ENCODE results near the gene CAMK2B.
"Not testable (repeated sequence)": the region's sequence is repeated elsewhere in the genome, so short reads cannot be mapped to it uniquely, and the experiment has no call there.

The CAMK2B gene

GRCh38 chr7:44210107-44210506, 115.3 kb downstream of the CAMK2B start:
- intact Hi-C loops (cut with micrococcal nuclease): no loop called here
- H3K27ac Mint-ChIP-seq: no peak overlapping the region
- H3K4me3 Mint-ChIP-seq: no peak overlapping the region
- H3K4me1 Mint-ChIP-seq (ENCODE audit: low read depth): peaks cover 20% of the 10 kb centered on the region
- no peaks in the 10 kb centered on the region for H3K27me3 Mint-ChIP-seq
- H3K9me3 Mint-ChIP-seq: no peaks in the 10 kb centered on the region
- peaks cover 93% of the 10 kb centered on the region for H3K36me3 Mint-ChIP-seq (ENCODE audit: low read depth)

DNA sequence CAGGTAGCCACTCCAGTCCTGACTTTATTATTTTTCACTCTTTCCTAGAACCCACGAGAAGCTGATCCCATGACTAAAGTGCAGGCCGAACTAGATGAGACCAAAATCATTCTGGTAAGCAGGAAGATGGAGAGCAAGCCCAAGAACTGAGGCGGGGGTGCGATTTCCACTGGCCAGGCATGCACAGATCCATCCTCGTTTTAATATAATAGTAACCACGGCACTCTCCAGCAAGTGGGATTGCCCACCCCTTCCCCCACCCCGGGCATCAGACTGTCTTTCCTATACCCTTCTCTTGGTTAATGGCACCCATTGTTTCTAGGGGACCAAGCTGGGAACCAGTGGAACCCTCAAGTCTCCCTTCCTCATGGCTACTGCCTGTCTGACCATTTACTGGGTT, 117.3 kb downstream of the CAMK2B start:
- intact Hi-C loops (cut with micrococcal nuclease): no loop called here
- no peaks in the 10 kb centered on the region for H3K27me3 Mint-ChIP-seq
- H3K9me3 Mint-ChIP-seq: no peaks in the 10 kb centered on the region
- H3K27ac Mint-ChIP-seq: no peak overlapping the region
- H3K36me3 Mint-ChIP-seq (ENCODE audit: low read depth): peaks cover 96% of the 10 kb centered on the region
- H3K4me3 Mint-ChIP-seq: no peak overlapping the region
- H3K4me1 Mint-ChIP-seq (ENCODE audit: low read depth): peaks cover 14% of the 10 kb centered on the region

DNA sequence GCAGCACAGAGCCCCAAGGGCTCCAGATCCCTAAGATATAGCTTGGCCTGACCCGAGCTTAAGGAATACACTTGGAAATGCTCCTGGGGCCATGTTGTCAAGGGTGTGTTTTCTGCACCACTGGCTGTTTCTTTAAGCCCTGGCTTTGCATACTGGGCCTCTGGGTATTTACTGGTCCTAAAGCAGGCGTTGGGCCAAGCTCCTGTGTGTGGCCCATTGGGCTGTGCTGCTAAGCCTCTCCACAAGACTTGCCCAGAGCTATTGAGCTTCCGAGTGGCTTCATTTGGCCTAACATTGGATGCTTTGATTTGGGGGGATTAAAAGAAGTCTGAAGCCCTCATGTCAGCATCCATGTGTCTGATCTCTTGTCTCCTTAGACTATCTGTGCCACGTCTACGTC, 119.4 kb downstream of the CAMK2B start:
- Mint-ChIP-seq H3K27ac (no peak overlapping the region), H3K36me3 (ENCODE audit: low read depth) (peaks cover 78% of the 10 kb centered on the region), H3K27me3 (no peaks in the 10 kb centered on the region), H3K4me1 (ENCODE audit: low read depth) (peaks cover 24% of the 10 kb centered on the region), H3K9me3 (no peaks in the 10 kb centered on the region), H3K4me3 (no peak overlapping the region)
- intact Hi-C loops (cut with micrococcal nuclease): no loop called here

- Mint-ChIP-seq H3K4me3 (peak overlapping the region; percentile 87), H3K4me1 (ENCODE audit: low read depth) (peaks cover 24% of the 10 kb centered on the region), H3K36me3 (ENCODE audit: low read depth) (peaks cover 40% of the 10 kb centered on the region)
Observed at GRCh38 chr7:44201813-44202212, 123.6 kb downstream of the CAMK2B start.

GRCh38 chr7:44200699-44201461, 124.5 kb downstream of the CAMK2B start, which contains the start of gene YKT6:
YKT6 (plus strand) TSS chr7:44200978; CDS start chr7:44201136, 158 bp downstream.
- H3K27ac Mint-ChIP-seq: peak within 1 kb of the TSS; percentile 91
- H3K9me3 Mint-ChIP-seq: no peaks in the 10 kb centered on the region
- peak within 1 kb of the TSS; percentile 87 for H3K4me3 Mint-ChIP-seq
- intact Hi-C loops (cut with micrococcal nuclease): loop anchor here (1.0 to 2.0 kb wide), 2 partner anchors 76 to 119 kb away; partner anchors contain the start of gene POLM
- H3K27me3 Mint-ChIP-seq: peaks cover 10% of the 10 kb centered on the region
- peaks cover 28% of the 10 kb centered on the region for H3K4me1 Mint-ChIP-seq (ENCODE audit: low read depth)
- H3K36me3 Mint-ChIP-seq (ENCODE audit: low read depth): peaks cover 30% of the 10 kb centered on the region

More at GRCh38 chr7:44201813-44202212, 123.6 kb downstream of the CAMK2B start:
- intact Hi-C loops (cut with micrococcal nuclease): loop anchor here (2.0 kb wide), 1 partner anchor 77 kb away; no protein-coding TSS in a partner anchor
- Mint-ChIP-seq H3K27ac (peak overlapping the region; percentile 91), H3K9me3 (no peaks in the 10 kb centered on the region), H3K27me3 (peaks cover 10% of the 10 kb centered on the region)

DNA sequence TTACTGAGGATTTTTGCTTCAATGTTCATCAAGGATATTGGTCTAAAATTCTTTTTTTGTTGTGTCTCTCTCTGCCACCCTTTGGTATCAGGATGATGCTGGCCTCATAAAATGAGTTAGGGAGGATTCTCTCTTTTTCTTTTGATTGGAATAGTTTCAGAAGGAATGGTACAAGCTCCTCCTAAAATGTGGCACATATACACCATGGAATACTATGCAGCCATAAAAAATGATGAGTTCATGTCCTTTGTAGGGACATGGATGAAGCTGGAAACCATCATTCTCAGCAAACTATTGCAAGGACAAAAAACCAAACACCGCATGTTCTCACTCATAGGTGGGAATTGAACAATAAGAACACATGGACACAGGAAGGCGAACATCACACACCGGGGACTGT, 125.2 kb downstream of the CAMK2B start:
- not testable (repeated sequence) for H3K27ac Mint-ChIP-seq

GRCh38 chr7:44197474-44197873, 127.9 kb downstream of the CAMK2B start:
- peaks cover 8% of the 10 kb centered on the region for H3K9me3 Mint-ChIP-seq
- peaks cover 16% of the 10 kb centered on the region for H3K4me1 Mint-ChIP-seq (ENCODE audit: low read depth)
- peaks cover 13% of the 10 kb centered on the region for H3K27me3 Mint-ChIP-seq
- no peak overlapping the region for H3K4me3 Mint-ChIP-seq
- H3K27ac Mint-ChIP-seq: no peak overlapping the region
- peaks cover 5% of the 10 kb centered on the region for H3K36me3 Mint-ChIP-seq (ENCODE audit: low read depth)
- intact Hi-C loops (cut with micrococcal nuclease): no loop called here

More for the DNA sequence above, 125.2 kb downstream of the CAMK2B start:
- H3K36me3 Mint-ChIP-seq (ENCODE audit: low read depth): peaks cover 23% of the 10 kb centered on the region
- H3K9me3 Mint-ChIP-seq, H3K27me3 Mint-ChIP-seq: not testable (repeated sequence)
- intact Hi-C loops (cut with micrococcal nuclease): loop anchor here (1.0 to 2.0 kb wide), 2 partner anchors 75 to 118 kb away; partner anchors contain the start of gene POLM
- H3K4me1 Mint-ChIP-seq (ENCODE audit: low read depth): peaks cover 28% of the 10 kb centered on the region
- peak overlapping the region; percentile 32 for H3K4me3 Mint-ChIP-seq

DNA sequence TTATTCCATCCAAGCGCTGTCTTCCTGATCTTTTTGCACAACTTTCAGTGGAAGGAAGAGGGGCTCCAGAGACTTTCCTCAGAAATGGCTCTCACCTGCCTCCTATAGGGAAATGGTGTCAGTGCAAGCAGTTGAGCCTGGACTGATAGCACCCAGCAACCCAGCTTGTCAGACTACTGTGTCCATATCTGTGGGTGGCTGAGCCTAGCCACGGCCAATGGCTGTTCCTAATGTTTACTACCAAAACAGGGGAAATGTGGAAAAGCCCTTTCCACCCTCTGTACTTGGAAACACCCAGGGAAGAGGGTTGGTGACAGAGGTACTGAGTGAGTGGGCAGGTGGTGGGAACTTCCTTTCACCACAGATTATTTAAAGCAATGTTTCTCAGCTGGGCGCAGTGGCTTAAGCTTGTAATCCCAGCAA, 128.9 kb downstream of the CAMK2B start:
- Mint-ChIP-seq H3K36me3 (ENCODE audit: low read depth) (peaks cover 5% of the 10 kb centered on the region), H3K27ac (peak overlapping the region; percentile 20), H3K9me3 (peaks cover 8% of the 10 kb centered on the region), H3K4me3 (no peak overlapping the region), H3K4me1 (ENCODE audit: low read depth) (peaks cover 6% of the 10 kb centered on the region), H3K27me3 (peaks cover 19% of the 10 kb centered on the region)
- intact Hi-C loops (cut with micrococcal nuclease): loop anchor here (1.0 kb wide), 1 partner anchor 124 kb away; no protein-coding TSS in a partner anchor

DNA sequence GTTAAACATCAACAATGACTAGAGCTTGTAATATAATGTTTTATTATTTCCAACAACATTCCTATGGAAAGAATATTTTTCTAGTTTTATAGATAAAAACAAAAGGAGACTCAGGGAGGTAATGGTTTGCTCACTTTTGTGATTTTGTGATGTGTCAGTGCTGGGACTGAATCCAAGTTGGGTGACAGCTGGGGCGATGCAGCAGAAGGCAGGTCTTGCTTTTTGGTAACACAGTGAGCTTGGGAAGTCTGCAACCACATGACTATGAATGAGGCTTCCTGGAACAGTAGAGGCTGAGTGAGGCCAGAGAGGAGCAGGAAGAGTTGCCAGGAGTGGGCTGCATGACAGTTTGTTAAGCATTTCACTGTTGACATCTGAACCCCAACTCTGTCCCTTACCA, 129.5 kb downstream of the CAMK2B start:
- Mint-ChIP-seq H3K27me3 (peaks cover 20% of the 10 kb centered on the region), H3K4me3 (no peak overlapping the region), H3K4me1 (ENCODE audit: low read depth) (peaks cover 4% of the 10 kb centered on the region), H3K9me3 (peaks cover 8% of the 10 kb centered on the region), H3K27ac (no peak overlapping the region), H3K36me3 (ENCODE audit: low read depth) (peaks cover 1% of the 10 kb centered on the region)
- intact Hi-C loops (cut with micrococcal nuclease): loop anchor here (1.0 kb wide), 1 partner anchor 124 kb away; no protein-coding TSS in a partner anchor

- Mint-ChIP-seq H3K4me1 (ENCODE audit: low read depth) (peaks cover 4% of the 10 kb centered on the region), H3K4me3 (no peak overlapping the region), H3K9me3 (peaks cover 8% of the 10 kb centered on the region), H3K27ac (no peak overlapping the region), H3K36me3 (ENCODE audit: low read depth) (no peaks in the 10 kb centered on the region), H3K27me3 (peaks cover 16% of the 10 kb centered on the region)
- intact Hi-C loops (cut with micrococcal nuclease): no loop called here
Observed at GRCh38 chr7:44194562-44195145, 130.7 kb downstream of the CAMK2B start.

DNA sequence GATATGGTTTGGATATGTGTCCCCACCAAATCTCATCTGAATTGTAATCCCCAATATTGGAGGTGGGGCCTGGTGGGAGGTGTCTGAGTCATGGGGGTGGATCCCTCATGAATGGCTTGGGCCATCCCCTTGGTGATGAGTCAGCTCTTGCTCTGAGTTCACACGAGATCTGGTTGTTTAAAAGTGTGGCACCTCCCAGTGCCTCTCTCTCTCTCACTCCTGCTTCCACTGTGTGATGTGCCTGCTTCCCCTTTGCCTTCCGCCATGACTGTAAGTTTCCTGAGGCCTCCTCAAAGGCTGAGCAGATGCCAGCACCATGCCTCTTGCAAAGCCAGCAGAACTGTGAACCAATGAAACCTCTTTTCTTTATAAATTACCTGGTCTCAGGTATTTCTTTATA, 131.3 kb downstream of the CAMK2B start:
- H3K36me3 Mint-ChIP-seq (ENCODE audit: low read depth): no peaks in the 10 kb centered on the region
- no peak overlapping the region for H3K27ac Mint-ChIP-seq
- H3K9me3 Mint-ChIP-seq: peaks cover 8% of the 10 kb centered on the region
- H3K4me3 Mint-ChIP-seq: no peak overlapping the region
- intact Hi-C loops (cut with micrococcal nuclease): no loop called here
- peaks cover 4% of the 10 kb centered on the region for H3K4me1 Mint-ChIP-seq (ENCODE audit: low read depth)
- H3K27me3 Mint-ChIP-seq: peaks cover 16% of the 10 kb centered on the region

GRCh38 chr7:44193011-44193802, 132.2 kb downstream of the CAMK2B start:
- H3K27ac Mint-ChIP-seq: no peak overlapping the region
- peaks cover 4% of the 10 kb centered on the region for H3K4me1 Mint-ChIP-seq (ENCODE audit: low read depth)
- H3K9me3 Mint-ChIP-seq: peaks cover 8% of the 10 kb centered on the region
- intact Hi-C loops (cut with micrococcal nuclease): no loop called here
- no peak overlapping the region for H3K4me3 Mint-ChIP-seq
- no peaks in the 10 kb centered on the region for H3K36me3 Mint-ChIP-seq (ENCODE audit: low read depth)
- H3K27me3 Mint-ChIP-seq: peaks cover 17% of the 10 kb centered on the region

DNA sequence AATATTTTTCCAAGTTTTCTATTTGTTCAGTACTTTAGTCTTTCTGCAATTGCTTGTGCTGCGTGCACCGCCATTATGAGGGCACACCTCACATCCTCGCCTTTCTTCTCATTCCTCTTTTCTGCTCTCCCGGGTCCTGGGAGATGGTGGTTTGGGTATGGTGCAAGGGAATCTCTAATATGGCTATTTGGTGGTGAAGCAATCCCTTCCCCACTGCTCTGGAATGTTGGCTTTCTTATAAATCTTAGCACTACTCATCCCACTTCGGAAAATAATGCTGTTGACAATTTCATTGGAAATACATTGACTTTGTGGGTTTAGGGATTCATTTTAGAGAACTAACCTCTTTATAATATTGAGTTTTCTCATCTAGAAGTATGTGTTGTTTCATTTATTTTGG, 134.2 kb downstream of the CAMK2B start:
- Mint-ChIP-seq H3K4me3 (no peak overlapping the region), H3K4me1 (ENCODE audit: low read depth) (no peaks in the 10 kb centered on the region), H3K27me3 (peaks cover 12% of the 10 kb centered on the region), H3K36me3 (ENCODE audit: low read depth) (no peaks in the 10 kb centered on the region), H3K27ac (no peak overlapping the region), H3K9me3 (peaks cover 8% of the 10 kb centered on the region)
- intact Hi-C loops (cut with micrococcal nuclease): no loop called here

All from dendritic cell treated with granulocyte-macrophage colony-stimulating factor and Interleukin-4, amounts not matched to agents 40 ng/mL and 50 ng/mL, for 4 days (primary cell).